ENCODE results near the gene CFAP44. TPM values are rescaled to one million over a fixed set of nuclear protein-coding genes. Genes with fewer than 3 reads are reported as not detected.

CFAP44 gene
- total RNA-seq, 4 donors from 2014 or later: 4.4 to 7.7 (median 6.9) TPM

- TF ChIP-seq CTCF (IDR thresholded peaks at IDR 0.05; ENCODE audit: low read depth): no peak
Observed at GRCh38 chr3:113450911-113451310, 9.6 kb upstream of the CFAP44 start.

- TF ChIP-seq CTCF (IDR thresholded peaks at IDR 0.05; ENCODE audit: low read depth): no peak
Observed at GRCh38 chr3:113439606-113440005, 1.7 kb downstream of the CFAP44 start.

GRCh38 chr3:113438224-113438623 lies 3.1 kb downstream of the CFAP44 start:
- no peak for TF ChIP-seq CTCF (IDR thresholded peaks at IDR 0.05; ENCODE audit: low read depth)

- no peak for TF ChIP-seq CTCF (IDR thresholded peaks at IDR 0.05; ENCODE audit: low read depth)
Observed at GRCh38 chr3:113437411-113437810, 3.9 kb downstream of the CFAP44 start.

- TF ChIP-seq CTCF (IDR thresholded peaks at IDR 0.05; ENCODE audit: low read depth): no peak
Observed at GRCh38 chr3:113436809-113437208, 4.5 kb downstream of the CFAP44 start.

- TF ChIP-seq CTCF (IDR thresholded peaks at IDR 0.05; ENCODE audit: low read depth): no peak
Observed at GRCh38 chr3:113431811-113432210, 9.5 kb downstream of the CFAP44 start.

GRCh38 chr3:113428581-113428980 lies 12.7 kb downstream of the CFAP44 start:
- no peak for TF ChIP-seq CTCF (IDR thresholded peaks at IDR 0.05; ENCODE audit: low read depth)
